ENCODE results near the gene TMEM158. TPM values are rescaled to one million over a fixed set of nuclear protein-coding genes. Genes with fewer than 3 reads are reported as not detected.

Gene TMEM158
- total and polyA plus RNA-seq, 10 of the 15 experiments (the other 5 are each of a cell fraction or from before 2014, with no cell fraction given): not detected

DNA sequence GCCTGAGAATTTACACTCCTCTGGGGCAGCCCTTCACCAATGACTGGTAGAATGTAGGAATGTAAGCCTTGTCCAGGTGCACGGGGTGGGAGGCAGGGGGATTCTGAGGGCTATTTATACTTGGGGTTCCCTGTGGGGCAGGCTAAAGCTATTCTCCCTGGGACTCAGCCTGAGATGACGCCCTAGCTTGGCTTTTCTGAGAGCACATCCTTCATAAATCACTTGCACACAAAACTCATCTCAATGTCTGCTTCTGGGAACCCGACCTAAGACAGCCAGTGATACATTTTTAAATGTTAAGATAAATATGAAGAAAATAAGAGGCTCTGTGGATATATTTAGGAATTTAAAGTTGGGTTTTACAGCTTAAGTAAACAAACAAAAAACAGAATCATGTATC is 16.6 kb downstream of the TMEM158 start:
- in situ Hi-C loops (cut with MboI): no loop called here
- intact Hi-C loops (cut with micrococcal nuclease; ENCODE audit: unreplicated experiment): no loop called here
- WGBS (ENCODE audit: insufficient coverage, insufficient replicate concordance, low lambda C conversion rate, missing lambda C conversion rate): 10% methylated on average over 3 of the region's 3 CpGs

GRCh38 chr3:45208586-45208985 is 17.5 kb downstream of the TMEM158 start:
- SMC1A ChIA-PET (ENCODE audit: uncharacterized antibody, unreplicated experiment): interaction anchor here (0.7 to 9.0 kb wide), 7 partner anchors 30 to 167 kb away, joined by 3 to 241 read pairs (median 3); no protein-coding TSS in a partner anchor
- Histone ChIP-seq H3K27ac (ENCODE audit: control insufficient read depth, insufficient read depth) (no peak overlapping the region), H3K79me2 (ENCODE audit: control insufficient read depth, insufficient read depth, low read length) (no peaks in the 10 kb centered on the region), H2AFZ (ENCODE audit: control insufficient read depth, low read depth, low read length) (no peak overlapping the region), H3K4me1 (ENCODE audit: control insufficient read depth, insufficient read depth, low read length) (no peaks in the 10 kb centered on the region), H3K4me3 (no peak overlapping the region), H3K9ac (ENCODE audit: control insufficient read depth, insufficient read depth, low read length) (no peak overlapping the region), H3K36me3 (ENCODE audit: control insufficient read depth in 2 of 2, insufficient read depth in 2 of 2, low read length in 1 of 2) (no peaks in the 10 kb centered on the region), H4K20me1 (ENCODE audit: control insufficient read depth, insufficient read depth) (no peaks in the 10 kb centered on the region), H3K9me3 (replicated peaks; ENCODE audit: control insufficient read depth, insufficient read depth, low read length) (no peaks in the 10 kb centered on the region), H3K27me3 (replicated peaks in 1 of 2; ENCODE audit: control insufficient read depth in 2 of 2, insufficient read depth in 2 of 2, low read length in 1 of 2) (peaks cover 2 to 3% of the 10 kb centered on the region in 2 experiments; a peak in 3 of 4 replicates), H3K4me2 (ENCODE audit: control insufficient read depth, insufficient read depth) (no peak overlapping the region)
- in situ Hi-C loops (cut with MboI) (no loop called here), intact Hi-C loops (cut with micrococcal nuclease; ENCODE audit: unreplicated experiment) (no loop called here)
- no TSS peak for BruUV-seq (replicated peaks)
- ATAC-seq (peak; percentile 48), FAIRE-seq (peak; percentile 75), DNase-seq (ENCODE audit: low read depth, low spot score) (no peak)
- CTCF ChIA-PET: interaction anchor here (0.6 to 9.4 kb wide), 9 partner anchors 13 to 320 kb away, joined by 3 to 416 read pairs (median 3); no protein-coding TSS in a partner anchor
- POLR2A ChIA-PET: interaction anchor here (3.7 kb wide), 1 partner anchor 168 kb away, joined by 13 read pairs; no protein-coding TSS in a partner anchor
- RAD21 ChIA-PET (ENCODE audit: unreplicated experiment): interaction anchor here (0.8 to 5.5 kb wide), 5 partner anchors 85 to 170 kb away, joined by 3 to 166 read pairs (median 4); no protein-coding TSS in a partner anchor
- peak; percentile 27; the same call in 1 of the 3 replicates for TF ChIP-seq POU2F2 (IDR thresholded peaks at IDR 0.05; ENCODE audit: borderline replicate concordance, low read depth, low read length)
- peak; percentile 27 for TF ChIP-seq RUNX3 (IDR thresholded peaks at IDR 0.05; ENCODE audit: low read length)
- TF ChIP-seq NRF1 (conservative IDR thresholded peaks at IDR 0.05; ENCODE audit: low read depth, low read length): no peak
- WGBS (ENCODE audit: insufficient coverage, insufficient replicate concordance, low lambda C conversion rate, missing lambda C conversion rate): 44% methylated on average over 2 of the region's 2 CpGs

More for the DNA sequence above, 16.6 kb downstream of the TMEM158 start:
- H3K79me2 ChIP-seq (ENCODE audit: control insufficient read depth, insufficient read depth, low read length): no peaks in the 10 kb centered on the region
- SMC1A ChIA-PET (ENCODE audit: uncharacterized antibody, unreplicated experiment): interaction anchor here (0.6 to 9.0 kb wide), 7 partner anchors 91 to 856 kb away, joined by 3 to 241 read pairs (median 5); no protein-coding TSS in a partner anchor
- BruUV-seq (replicated peaks): no TSS peak
- H3K27ac ChIP-seq (ENCODE audit: control insufficient read depth, insufficient read depth): no peak overlapping the region
- no peak overlapping the region for H3K4me2 ChIP-seq (ENCODE audit: control insufficient read depth, insufficient read depth)
- no peak overlapping the region for H3K4me3 ChIP-seq
- CTCF ChIA-PET: interaction anchor here (0.6 to 9.4 kb wide), 18 partner anchors 9 to 368 kb away, joined by 3 to 416 read pairs (median 5); no protein-coding TSS in a partner anchor
- no peak overlapping the region for H3K9ac ChIP-seq (ENCODE audit: control insufficient read depth, insufficient read depth, low read length)
- no peaks in the 10 kb centered on the region for H3K36me3 ChIP-seq (ENCODE audit: control insufficient read depth in 2 of 2, insufficient read depth in 2 of 2, low read length in 1 of 2)
- peaks cover 0 to 3% of the 10 kb centered on the region in 2 experiments; a peak in 1 of 4 replicates for H3K27me3 ChIP-seq (replicated peaks in 1 of 2; ENCODE audit: control insufficient read depth in 2 of 2, insufficient read depth in 2 of 2, low read length in 1 of 2)
- no peak for DNase-seq (ENCODE audit: low read depth, low spot score)
- RAD21 ChIA-PET (ENCODE audit: unreplicated experiment): interaction anchor here (0.9 to 5.5 kb wide), 7 partner anchors 86 to 452 kb away, joined by 3 to 166 read pairs (median 4); no protein-coding TSS in a partner anchor
- POLR2A ChIA-PET: interaction anchor here (0.6 to 3.7 kb wide), 2 partner anchors 100 to 169 kb away, joined by 3 to 13 read pairs; no protein-coding TSS in a partner anchor
- H3K9me3 ChIP-seq (replicated peaks; ENCODE audit: control insufficient read depth, insufficient read depth, low read length): no peaks in the 10 kb centered on the region
- H4K20me1 ChIP-seq (ENCODE audit: control insufficient read depth, insufficient read depth): no peaks in the 10 kb centered on the region
- no peak for TF ChIP-seq EZH2 (IDR thresholded peaks at IDR 0.05; ENCODE audit: borderline replicate concordance, control insufficient read depth, low read depth, low read length)
- no peak for TF ChIP-seq MEF2B (IDR thresholded peaks at IDR 0.05; ENCODE audit: partially characterized antibody, poor library complexity, severe bottlenecking)
- TF ChIP-seq SREBF1 (IDR thresholded peaks at IDR 0.05; ENCODE audit: low read length): no peak
- no peaks in the 10 kb centered on the region for H3K4me1 ChIP-seq (ENCODE audit: control insufficient read depth, insufficient read depth, low read length)
- H2AFZ ChIP-seq (ENCODE audit: control insufficient read depth, low read depth, low read length): no peak overlapping the region
- no peak for FAIRE-seq
- ATAC-seq: no peak

Measured in GM12878 (cell line).